Measurements from ENCODE around the gene OR2S2. TPM values are rescaled to one million over a fixed set of nuclear protein-coding genes. Genes with fewer than 3 reads are reported as not detected.

Gene OR2S2
- total and polyA plus RNA-seq, 2 donors (not counting 3 experiments of a cell fraction or from before 2014, with no cell fraction given): not detected

DNA sequence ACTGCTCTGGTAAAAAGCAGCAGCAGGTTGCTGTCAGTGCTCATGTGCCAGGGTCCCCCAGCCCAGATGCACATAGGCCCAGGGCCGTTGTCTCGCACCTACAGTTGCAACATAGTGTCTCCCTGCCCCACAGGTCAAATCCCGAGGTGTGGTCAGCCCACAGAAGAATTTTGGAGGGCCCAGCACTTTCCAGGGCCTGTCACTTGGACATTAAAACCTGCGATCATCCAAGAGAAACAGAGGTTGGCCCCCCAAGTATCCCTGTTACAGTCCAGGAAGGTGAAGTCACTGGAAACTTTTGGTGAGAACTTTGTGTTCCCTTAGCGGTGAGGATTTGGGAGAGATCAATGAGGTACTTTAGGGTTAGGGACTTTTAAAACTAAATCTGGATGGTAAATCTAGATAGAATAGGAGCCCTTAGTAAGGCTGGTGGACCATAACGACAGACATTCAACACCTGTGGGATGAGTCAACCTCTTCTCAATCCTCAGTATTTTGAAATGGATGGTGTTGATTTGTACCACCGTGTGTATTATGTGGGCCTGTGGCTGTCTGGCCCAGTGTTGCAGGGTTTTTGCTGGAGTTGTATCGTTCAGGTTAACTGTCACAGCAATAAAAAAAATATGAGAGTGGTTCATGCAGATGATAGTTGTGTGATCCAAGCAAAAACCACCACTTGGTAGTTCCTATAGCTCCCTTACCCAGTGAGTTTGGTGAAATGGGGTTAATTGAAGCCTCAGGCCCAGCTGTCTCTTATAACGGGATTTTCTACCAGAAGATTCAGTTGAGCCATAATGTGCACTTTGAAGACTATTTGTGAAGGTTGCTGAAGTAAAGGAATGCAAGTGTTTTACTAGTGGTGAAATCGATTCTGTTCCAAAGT, 19.2 kb downstream of the OR2S2 start:
- BruUV-seq (replicated peaks): no TSS peak
- intact Hi-C loops (cut with micrococcal nuclease) (no loop called here), dilution Hi-C loops (cut with MboI; ENCODE audit: extremely low pct_ligation_motif_present, low sequenced_read_pairs) (no loop called here)
- no peaks in the 10 kb centered on the region for H3K4me1 ChIP-seq (ENCODE audit: control insufficient read depth, extremely low read depth, insufficient read depth, low read length)
- H2AFZ ChIP-seq (ENCODE audit: low read depth, low read length): no peak overlapping the region
- no peak overlapping the region for H3K9ac ChIP-seq (replicated peaks; ENCODE audit: extremely low read depth, insufficient read depth, low read length)
- DNase-seq (ENCODE audit: low read depth, low spot score) (no peak), FAIRE-seq (no peak)
- no peak for TF ChIP-seq EZH2 (IDR thresholded peaks at IDR 0.05; ENCODE audit: borderline replicate concordance, low read depth, low read length, severe bottlenecking)
- TF ChIP-seq MYC (IDR thresholded peaks at IDR 0.05; ENCODE audit: low read depth, low read length): no peak
- no peak for TF ChIP-seq GATA2 (IDR thresholded peaks at IDR 0.05; ENCODE audit: insufficient read depth, insufficient read length, low read depth, low read length)
- no peak for TF ChIP-seq POLR2A (IDR thresholded peaks at IDR 0.05; ENCODE audit: low read depth, low read length)
- no peak for TF ChIP-seq JUN (IDR thresholded peaks at IDR 0.05; ENCODE audit: borderline replicate concordance, insufficient read depth, insufficient read length, low read depth)
- no peak for TF ChIP-seq POLR2AphosphoS5 (IDR thresholded peaks at IDR 0.05; ENCODE audit: insufficient read depth, low read depth, low read length)
- no peak for TF ChIP-seq FOS (IDR thresholded peaks at IDR 0.05; ENCODE audit: borderline replicate concordance, insufficient read depth, low read length)
- no peaks in the 10 kb centered on the region for H3K79me2 ChIP-seq (ENCODE audit: control insufficient read depth, insufficient read depth, low read length)
- H4K20me1 ChIP-seq (replicated peaks; ENCODE audit: control insufficient read depth, extremely low read depth, insufficient read depth, low read length): no peaks in the 10 kb centered on the region
- no peaks in the 10 kb centered on the region for H3K36me3 ChIP-seq (ENCODE audit: control insufficient read depth in 2 of 2, extremely low read depth in 1 of 2, insufficient read depth in 2 of 2, low read length in 2 of 2)
- H3K4me2 ChIP-seq (ENCODE audit: insufficient read depth, low read length): no peak overlapping the region
- H3K27ac ChIP-seq (ENCODE audit: insufficient read depth, low read depth, low read length): no peak overlapping the region
- no peak overlapping the region for H3K4me3 ChIP-seq (replicated peaks in 1 of 3; ENCODE audit: insufficient read depth in 1 of 3, low read depth in 1 of 3, low read length in 3 of 3)
- H3K9me3 ChIP-seq (replicated peaks; ENCODE audit: control insufficient read depth, insufficient read depth, low read length): no peaks in the 10 kb centered on the region
- H3K27me3 ChIP-seq (ENCODE audit: control insufficient read depth in 2 of 2, insufficient read depth in 2 of 2, low read length in 2 of 2): no peaks in the 10 kb centered on the region
- ChIA-PET POLR2A (no interaction called here), CTCF (interaction anchor here (1.3 to 1.6 kb wide), 2 partner anchors 14 to 16 kb away, joined by 3 to 4 read pairs; no protein-coding TSS in a partner anchor)
- no peaks in the 10 kb centered on the region for H3K9me1 ChIP-seq (replicated peaks; ENCODE audit: control insufficient read depth, extremely low read depth, insufficient read depth, low read length)

DNA sequence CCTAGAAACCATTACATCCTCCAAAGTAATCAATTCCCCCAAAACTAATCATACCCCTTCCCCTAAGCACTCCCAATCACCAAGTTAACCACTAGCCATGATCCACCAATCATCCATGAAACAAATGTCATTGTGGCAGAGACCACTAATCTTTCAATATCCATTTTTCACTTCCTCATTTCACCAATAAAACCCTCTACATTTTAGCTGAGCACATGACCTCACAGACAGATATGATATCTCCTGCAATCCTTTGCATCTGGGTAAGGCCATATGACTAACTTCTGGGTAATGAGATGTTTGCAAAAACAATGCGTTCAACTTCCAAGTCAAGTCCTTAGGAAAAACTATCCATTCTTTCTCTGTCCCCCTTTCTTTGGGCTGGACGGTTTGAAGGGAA, 20.7 kb downstream of the OR2S2 start:
- BruUV-seq (replicated peaks): no TSS peak
- Histone ChIP-seq H3K27ac (ENCODE audit: insufficient read depth, low read depth, low read length) (no peak overlapping the region), H3K4me3 (replicated peaks in 1 of 3; ENCODE audit: insufficient read depth in 1 of 3, low read depth in 1 of 3, low read length in 3 of 3) (no peak overlapping the region), H3K4me1 (ENCODE audit: control insufficient read depth, extremely low read depth, insufficient read depth, low read length) (no peaks in the 10 kb centered on the region), H2AFZ (ENCODE audit: low read depth, low read length) (no peak overlapping the region), H3K36me3 (ENCODE audit: control insufficient read depth in 2 of 2, extremely low read depth in 1 of 2, insufficient read depth in 2 of 2, low read length in 2 of 2) (no peaks in the 10 kb centered on the region), H3K4me2 (ENCODE audit: insufficient read depth, low read length) (no peak overlapping the region), H3K9me3 (replicated peaks; ENCODE audit: control insufficient read depth, insufficient read depth, low read length) (no peaks in the 10 kb centered on the region), H3K9ac (replicated peaks; ENCODE audit: extremely low read depth, insufficient read depth, low read length) (no peak overlapping the region), H3K27me3 (ENCODE audit: control insufficient read depth in 2 of 2, insufficient read depth in 2 of 2, low read length in 2 of 2) (no peaks in the 10 kb centered on the region), H3K9me1 (replicated peaks; ENCODE audit: control insufficient read depth, extremely low read depth, insufficient read depth, low read length) (no peaks in the 10 kb centered on the region), H3K79me2 (ENCODE audit: control insufficient read depth, insufficient read depth, low read length) (no peaks in the 10 kb centered on the region), H4K20me1 (replicated peaks; ENCODE audit: control insufficient read depth, extremely low read depth, insufficient read depth, low read length) (no peaks in the 10 kb centered on the region)
- FAIRE-seq (no peak), DNase-seq (ENCODE audit: low read depth, low spot score) (no peak)
- dilution Hi-C loops (cut with MboI; ENCODE audit: extremely low pct_ligation_motif_present, low sequenced_read_pairs): no loop called here
- POLR2A ChIA-PET: no interaction called here
- TF ChIP-seq, protein P1, sequence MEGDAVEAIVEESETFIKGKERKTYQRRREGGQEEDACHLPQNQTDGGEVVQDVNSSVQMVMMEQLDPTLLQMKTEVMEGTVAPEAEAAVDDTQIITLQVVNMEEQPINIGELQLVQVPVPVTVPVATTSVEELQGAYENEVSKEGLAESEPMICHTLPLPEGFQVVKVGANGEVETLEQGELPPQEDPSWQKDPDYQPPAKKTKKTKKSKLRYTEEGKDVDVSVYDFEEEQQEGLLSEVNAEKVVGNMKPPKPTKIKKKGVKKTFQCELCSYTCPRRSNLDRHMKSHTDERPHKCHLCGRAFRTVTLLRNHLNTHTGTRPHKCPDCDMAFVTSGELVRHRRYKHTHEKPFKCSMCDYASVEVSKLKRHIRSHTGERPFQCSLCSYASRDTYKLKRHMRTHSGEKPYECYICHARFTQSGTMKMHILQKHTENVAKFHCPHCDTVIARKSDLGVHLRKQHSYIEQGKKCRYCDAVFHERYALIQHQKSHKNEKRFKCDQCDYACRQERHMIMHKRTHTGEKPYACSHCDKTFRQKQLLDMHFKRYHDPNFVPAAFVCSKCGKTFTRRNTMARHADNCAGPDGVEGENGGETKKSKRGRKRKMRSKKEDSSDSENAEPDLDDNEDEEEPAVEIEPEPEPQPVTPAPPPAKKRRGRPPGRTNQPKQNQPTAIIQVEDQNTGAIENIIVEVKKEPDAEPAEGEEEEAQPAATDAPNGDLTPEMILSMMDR (IDR thresholded peaks at IDR 0.05; ENCODE audit: extremely low read depth in 1 of 2, insufficient read depth in 1 of 2, low read depth in 1 of 2, low read length in 2 of 2): no peak
- TF ChIP-seq JUN (IDR thresholded peaks at IDR 0.05; ENCODE audit: borderline replicate concordance, insufficient read depth, insufficient read length, low read depth): no peak
- no peak for TF ChIP-seq FOS (IDR thresholded peaks at IDR 0.05; ENCODE audit: borderline replicate concordance, insufficient read depth, low read length)
- TF ChIP-seq GATA2 (IDR thresholded peaks at IDR 0.05; ENCODE audit: insufficient read depth, insufficient read length, low read depth, low read length): no peak
- TF ChIP-seq POLR2AphosphoS5 (IDR thresholded peaks at IDR 0.05; ENCODE audit: insufficient read depth, low read depth, low read length): no peak
- TF ChIP-seq POLR2A (IDR thresholded peaks at IDR 0.05; ENCODE audit: low read depth, low read length): no peak
- no peak for TF ChIP-seq MYC (IDR thresholded peaks at IDR 0.05; ENCODE audit: low read depth, low read length)
- TF ChIP-seq EZH2 (IDR thresholded peaks at IDR 0.05; ENCODE audit: borderline replicate concordance, low read depth, low read length, severe bottlenecking): no peak
- no peak for TF ChIP-seq MAX (IDR thresholded peaks at IDR 0.05; ENCODE audit: insufficient read depth, insufficient read length)
- CTCF ChIA-PET: interaction anchor here (2.7 kb wide), 1 partner anchor 8 kb away, joined by 13 read pairs; no protein-coding TSS in a partner anchor
- intact Hi-C loops (cut with micrococcal nuclease): no loop called here

Measured in endothelial cell of umbilical vein (primary cell).